ENCODE measurements around the gene ARG2. TPM values are rescaled to one million over a fixed set of nuclear protein-coding genes. Genes with fewer than 3 reads are reported as not detected.

The ARG2 gene
- total RNA-seq, 3 donors from 2014 or later (not counting 1 experiment from before 2014, with no cell fraction given): 1.2 to 7.4 (median 1.4) TPM

DNA sequence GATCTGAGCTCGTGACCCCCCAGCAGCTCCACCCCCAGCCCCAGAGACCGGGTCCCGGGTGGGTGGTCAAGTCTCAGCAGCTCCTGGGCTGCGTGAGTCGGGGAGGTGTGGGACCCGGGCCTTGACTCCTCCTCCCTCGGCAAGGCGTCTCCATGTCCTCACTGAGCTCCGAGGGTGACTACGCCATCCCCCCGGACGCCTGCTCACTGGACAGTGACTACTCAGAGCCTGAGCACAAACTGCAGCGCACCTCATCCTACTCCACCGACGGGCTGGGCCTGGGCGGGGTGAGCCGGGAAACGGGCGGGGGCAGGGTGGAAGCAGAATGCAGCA, 47.8 kb upstream of the ARG2 start:
- intact Hi-C loops (cut with micrococcal nuclease): loop anchor here (1.0 kb wide), 1 partner anchor 145 kb away; no protein-coding TSS in a partner anchor
- Histone ChIP-seq H3K4me3 (ENCODE audit: low read length) (no peak overlapping the region), H3K9me3 (ENCODE audit: control insufficient read depth, insufficient read depth, low read length) (no peaks in the 10 kb centered on the region), H3K27me3 (ENCODE audit: control insufficient read depth, insufficient read depth, low read length) (no peaks in the 10 kb centered on the region), H3K36me3 (ENCODE audit: control insufficient read depth, insufficient read depth, low read length) (no peaks in the 10 kb centered on the region), H3K27ac (ENCODE audit: low read length) (no peak overlapping the region), H3K4me1 (ENCODE audit: control insufficient read depth, insufficient read depth, low read length) (no peaks in the 10 kb centered on the region)
- H3K27ac Mint-ChIP-seq: no peak overlapping the region
- TF ChIP-seq, protein P1, sequence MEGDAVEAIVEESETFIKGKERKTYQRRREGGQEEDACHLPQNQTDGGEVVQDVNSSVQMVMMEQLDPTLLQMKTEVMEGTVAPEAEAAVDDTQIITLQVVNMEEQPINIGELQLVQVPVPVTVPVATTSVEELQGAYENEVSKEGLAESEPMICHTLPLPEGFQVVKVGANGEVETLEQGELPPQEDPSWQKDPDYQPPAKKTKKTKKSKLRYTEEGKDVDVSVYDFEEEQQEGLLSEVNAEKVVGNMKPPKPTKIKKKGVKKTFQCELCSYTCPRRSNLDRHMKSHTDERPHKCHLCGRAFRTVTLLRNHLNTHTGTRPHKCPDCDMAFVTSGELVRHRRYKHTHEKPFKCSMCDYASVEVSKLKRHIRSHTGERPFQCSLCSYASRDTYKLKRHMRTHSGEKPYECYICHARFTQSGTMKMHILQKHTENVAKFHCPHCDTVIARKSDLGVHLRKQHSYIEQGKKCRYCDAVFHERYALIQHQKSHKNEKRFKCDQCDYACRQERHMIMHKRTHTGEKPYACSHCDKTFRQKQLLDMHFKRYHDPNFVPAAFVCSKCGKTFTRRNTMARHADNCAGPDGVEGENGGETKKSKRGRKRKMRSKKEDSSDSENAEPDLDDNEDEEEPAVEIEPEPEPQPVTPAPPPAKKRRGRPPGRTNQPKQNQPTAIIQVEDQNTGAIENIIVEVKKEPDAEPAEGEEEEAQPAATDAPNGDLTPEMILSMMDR (IDR thresholded peaks at IDR 0.05): no peak
- peaks cover 0 to 12% of the 10 kb centered on the region in 2 donors for H3K27me3 Mint-ChIP-seq (ENCODE audit: low read depth in 2 of 2)
- no peaks in the 10 kb centered on the region for H3K36me3 Mint-ChIP-seq
- H3K4me3 Mint-ChIP-seq: no peak overlapping the region
- DNase-seq (no peak), ATAC-seq (no peak)
- WGBS (ENCODE audit: insufficient coverage): 88% methylated on average over 19 of the region's 19 CpGs
- peaks cover 11 to 13% of the 10 kb centered on the region in 2 donors for H3K4me1 Mint-ChIP-seq
- no peaks in the 10 kb centered on the region for H3K9me3 Mint-ChIP-seq

DNA sequence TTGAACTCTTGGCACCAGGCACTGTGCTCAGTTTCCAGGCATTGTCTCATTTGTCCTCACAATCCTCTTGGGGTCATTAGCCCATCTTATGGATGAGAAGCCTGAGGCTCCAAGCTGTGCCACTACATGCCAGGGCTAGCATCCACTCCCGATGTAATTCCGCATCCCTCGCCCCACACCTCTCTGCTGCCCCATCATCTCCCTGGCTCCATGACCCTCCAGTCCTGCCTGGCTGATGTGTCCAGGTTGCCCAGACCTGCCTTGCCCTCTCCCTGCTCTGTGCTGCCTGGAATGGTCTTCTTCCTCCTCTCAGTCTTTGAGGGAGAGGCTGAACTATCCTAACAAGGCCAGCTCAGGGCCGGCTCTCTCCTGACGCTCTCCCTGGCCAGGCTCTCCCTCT, 47.1 kb upstream of the ARG2 start:
- no peaks in the 10 kb centered on the region for H3K27me3 ChIP-seq (ENCODE audit: control insufficient read depth, insufficient read depth, low read length)
- whole genome bisulfite sequencing (ENCODE audit: insufficient coverage): 96% methylated on average over 5 of the region's 5 CpGs
- H3K27ac ChIP-seq (ENCODE audit: low read length): no peak overlapping the region
- DNase-seq: no peak
- ATAC-seq: no peak
- H3K9me3 Mint-ChIP-seq: no peaks in the 10 kb centered on the region
- peaks cover 11 to 13% of the 10 kb centered on the region in 2 donors for H3K4me1 Mint-ChIP-seq
- H3K27me3 Mint-ChIP-seq (ENCODE audit: low read depth in 2 of 2): peaks cover 0 to 10% of the 10 kb centered on the region in 2 donors
- no peaks in the 10 kb centered on the region for H3K36me3 ChIP-seq (ENCODE audit: control insufficient read depth, insufficient read depth, low read length)
- H3K27ac Mint-ChIP-seq: no peak overlapping the region
- no peaks in the 10 kb centered on the region for H3K9me3 ChIP-seq (ENCODE audit: control insufficient read depth, insufficient read depth, low read length)
- TF ChIP-seq, protein P1 (IDR thresholded peaks at IDR 0.05): no peak
- no peak overlapping the region for H3K4me3 ChIP-seq (ENCODE audit: low read length)
- no peaks in the 10 kb centered on the region for H3K4me1 ChIP-seq (ENCODE audit: control insufficient read depth, insufficient read depth, low read length)
- no peaks in the 10 kb centered on the region for H3K36me3 Mint-ChIP-seq
- H3K4me3 Mint-ChIP-seq: no peak overlapping the region
- intact Hi-C loops (cut with micrococcal nuclease): no loop called here

DNA sequence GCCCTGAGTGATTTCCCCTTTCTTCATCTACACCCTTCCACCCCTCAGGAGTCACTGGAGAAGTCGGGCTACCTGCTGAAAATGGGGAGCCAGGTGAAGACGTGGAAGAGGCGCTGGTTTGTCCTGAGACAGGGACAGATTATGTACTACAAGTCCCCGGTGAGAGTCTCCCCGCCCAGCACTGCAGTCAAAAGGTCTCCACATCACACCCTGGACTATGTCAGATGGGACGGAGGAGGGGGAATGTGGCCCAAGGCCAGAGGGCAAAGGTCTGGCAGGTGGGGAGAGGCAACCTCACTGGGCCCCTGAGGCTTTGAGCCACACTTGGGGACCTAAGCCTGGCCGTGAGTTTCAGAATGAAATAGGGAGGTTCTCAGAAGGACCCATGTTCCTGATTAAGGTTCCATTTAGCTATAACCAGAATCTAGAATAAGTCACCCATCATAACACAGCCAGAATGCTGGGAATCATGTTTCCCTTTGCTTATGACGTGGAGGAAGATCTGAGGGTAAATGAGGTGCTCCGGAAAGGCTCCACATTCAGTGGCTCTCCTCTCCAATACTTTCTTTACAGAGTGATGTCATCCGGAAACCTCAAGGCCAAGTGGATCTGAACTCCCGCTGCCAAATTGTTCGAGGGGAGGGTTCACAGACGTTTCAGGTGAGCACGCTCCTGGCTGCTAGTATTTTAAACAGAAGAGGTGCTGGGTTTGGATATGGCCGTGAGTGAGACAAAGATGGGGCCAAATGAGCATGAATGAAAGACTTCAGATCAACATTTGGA, 46.3 kb upstream of the ARG2 start:
- Mint-ChIP-seq H3K36me3 (no peaks in the 10 kb centered on the region), H3K9me3 (no peaks in the 10 kb centered on the region), H3K27me3 (ENCODE audit: low read depth in 2 of 2) (peaks cover 0 to 9% of the 10 kb centered on the region in 2 donors), H3K27ac (no peak overlapping the region), H3K4me3 (no peak overlapping the region), H3K4me1 (peaks cover 11 to 13% of the 10 kb centered on the region in 2 donors)
- Histone ChIP-seq H3K4me3 (ENCODE audit: low read length) (no peak overlapping the region), H3K4me1 (ENCODE audit: control insufficient read depth, insufficient read depth, low read length) (no peaks in the 10 kb centered on the region), H3K27me3 (ENCODE audit: control insufficient read depth, insufficient read depth, low read length) (no peaks in the 10 kb centered on the region), H3K27ac (ENCODE audit: low read length) (no peak overlapping the region), H3K9me3 (ENCODE audit: control insufficient read depth, insufficient read depth, low read length) (no peaks in the 10 kb centered on the region), H3K36me3 (ENCODE audit: control insufficient read depth, insufficient read depth, low read length) (no peaks in the 10 kb centered on the region)
- DNase-seq: no peak
- 86% methylated on average over 15 of the region's 15 CpGs for WGBS (ENCODE audit: insufficient coverage)
- TF ChIP-seq, protein P1 (IDR thresholded peaks at IDR 0.05): no peak
- no peak for ATAC-seq
- intact Hi-C loops (cut with micrococcal nuclease): no loop called here

DNA sequence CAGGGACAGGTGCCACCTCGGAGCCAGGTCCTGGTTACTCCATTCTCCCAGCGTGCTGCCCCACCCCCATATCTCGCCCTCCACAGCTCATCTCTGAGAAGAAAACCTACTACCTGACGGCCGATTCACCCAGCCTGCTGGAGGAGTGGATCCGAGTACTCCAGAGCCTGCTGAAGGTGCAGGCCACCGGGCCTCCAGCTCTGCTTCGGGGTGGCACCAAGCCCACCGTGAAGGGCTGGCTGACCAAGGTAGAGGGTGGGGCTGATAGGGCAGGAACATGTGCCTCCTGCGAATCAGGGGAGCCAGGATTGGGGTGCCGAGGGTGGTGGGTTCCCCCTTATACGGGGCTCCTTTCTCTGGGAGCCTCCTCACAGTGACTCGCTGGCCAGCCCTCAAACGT, 45.6 kb upstream of the ARG2 start:
- Mint-ChIP-seq H3K4me1 (peaks cover 11 to 13% of the 10 kb centered on the region in 2 donors), H3K9me3 (no peaks in the 10 kb centered on the region), H3K4me3 (no peak overlapping the region), H3K36me3 (no peaks in the 10 kb centered on the region), H3K27me3 (ENCODE audit: low read depth in 2 of 2) (peaks cover 0 to 9% of the 10 kb centered on the region in 2 donors), H3K27ac (no peak overlapping the region)
- Histone ChIP-seq H3K9me3 (ENCODE audit: control insufficient read depth, insufficient read depth, low read length) (no peaks in the 10 kb centered on the region), H3K27me3 (ENCODE audit: control insufficient read depth, insufficient read depth, low read length) (no peaks in the 10 kb centered on the region), H3K4me3 (ENCODE audit: low read length) (no peak overlapping the region), H3K36me3 (ENCODE audit: control insufficient read depth, insufficient read depth, low read length) (no peaks in the 10 kb centered on the region), H3K4me1 (ENCODE audit: control insufficient read depth, insufficient read depth, low read length) (no peaks in the 10 kb centered on the region), H3K27ac (ENCODE audit: low read length) (no peak overlapping the region)
- DNase-seq (no peak), ATAC-seq (no peak)
- WGBS (ENCODE audit: insufficient coverage): 82% methylated on average over 14 of the region's 14 CpGs
- TF ChIP-seq, protein P1 (IDR thresholded peaks at IDR 0.05): no peak
- intact Hi-C loops (cut with micrococcal nuclease): no loop called here

Data from natural killer cell (primary cell).